ENCODE measurements around the gene RTP3. TPM values are rescaled to one million over a fixed set of nuclear protein-coding genes. Genes with fewer than 3 reads are reported as not detected.
"Not testable (repeated sequence)": the region's sequence is repeated elsewhere in the genome, so short reads cannot be mapped to it uniquely, and the experiment has no call there.

RTP3 gene
- total RNA-seq, 2 donors from 2014 or later, result not detected

DNA sequence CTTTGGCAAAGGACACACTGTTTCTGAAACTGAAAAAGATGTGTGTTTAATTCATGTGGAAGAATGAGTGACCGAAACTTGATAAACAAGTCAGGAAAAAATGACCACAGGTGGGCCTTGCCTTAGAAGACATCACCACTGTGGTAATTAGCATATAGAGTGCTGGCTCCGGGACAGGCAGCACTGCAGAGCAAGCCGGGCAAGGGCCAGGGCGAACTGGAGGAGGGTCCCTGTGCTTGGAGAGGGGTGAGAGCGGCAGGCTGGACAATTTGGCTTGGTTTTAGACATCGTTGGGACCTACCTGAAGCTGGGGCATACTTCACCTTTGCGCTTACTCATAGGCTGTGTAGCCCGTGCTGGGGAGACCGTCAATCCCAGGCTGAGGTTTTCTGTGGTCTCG, 8.2 kb downstream of the RTP3 start:
- DNase-seq (no peak), ATAC-seq (no peak)
- H3K9me3 ChIP-seq (ENCODE audit: control insufficient read depth, low read length, poor library complexity, severe bottlenecking), result no peaks in the 10 kb centered on the region
- no peaks in the 10 kb centered on the region for H3K36me3 Mint-ChIP-seq (ENCODE audit: low read depth)
- no peak overlapping the region for H3K4me3 Mint-ChIP-seq
- peaks cover 14% of the 10 kb centered on the region for H3K27me3 Mint-ChIP-seq
- no peak overlapping the region for H3K27ac Mint-ChIP-seq
- peaks cover 4% of the 10 kb centered on the region for H3K4me1 Mint-ChIP-seq

DNA sequence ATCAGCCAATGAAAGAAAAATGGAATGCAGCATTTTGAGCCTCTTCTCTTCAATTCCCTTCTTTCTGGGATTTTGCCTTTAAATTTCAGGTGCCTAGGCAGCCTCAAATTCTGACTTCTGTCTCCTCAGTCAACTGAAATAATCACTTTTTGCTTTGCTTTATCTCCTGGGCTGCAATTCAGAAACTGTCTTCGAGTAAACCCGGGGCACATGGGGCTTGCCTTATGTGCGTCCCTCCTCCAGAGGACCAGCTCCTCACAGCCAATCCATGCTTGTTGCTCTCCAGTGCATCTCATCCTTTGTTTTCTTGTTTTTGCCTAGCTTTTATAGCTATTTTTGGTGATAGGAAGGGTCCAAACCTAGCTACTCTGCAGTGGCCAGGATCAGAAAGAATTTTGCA, 8.8 kb downstream of the RTP3 start:
- DNase-seq, result no peak
- Mint-ChIP-seq H3K36me3 (ENCODE audit: low read depth) (no peaks in the 10 kb centered on the region), H3K27ac (no peak overlapping the region), H3K27me3 (peaks cover 18% of the 10 kb centered on the region), H3K4me3 (no peak overlapping the region), H3K4me1 (peaks cover 4% of the 10 kb centered on the region)
- no peaks in the 10 kb centered on the region for H3K9me3 ChIP-seq (ENCODE audit: control insufficient read depth, low read length, poor library complexity, severe bottlenecking)
- ATAC-seq, result no peak

DNA sequence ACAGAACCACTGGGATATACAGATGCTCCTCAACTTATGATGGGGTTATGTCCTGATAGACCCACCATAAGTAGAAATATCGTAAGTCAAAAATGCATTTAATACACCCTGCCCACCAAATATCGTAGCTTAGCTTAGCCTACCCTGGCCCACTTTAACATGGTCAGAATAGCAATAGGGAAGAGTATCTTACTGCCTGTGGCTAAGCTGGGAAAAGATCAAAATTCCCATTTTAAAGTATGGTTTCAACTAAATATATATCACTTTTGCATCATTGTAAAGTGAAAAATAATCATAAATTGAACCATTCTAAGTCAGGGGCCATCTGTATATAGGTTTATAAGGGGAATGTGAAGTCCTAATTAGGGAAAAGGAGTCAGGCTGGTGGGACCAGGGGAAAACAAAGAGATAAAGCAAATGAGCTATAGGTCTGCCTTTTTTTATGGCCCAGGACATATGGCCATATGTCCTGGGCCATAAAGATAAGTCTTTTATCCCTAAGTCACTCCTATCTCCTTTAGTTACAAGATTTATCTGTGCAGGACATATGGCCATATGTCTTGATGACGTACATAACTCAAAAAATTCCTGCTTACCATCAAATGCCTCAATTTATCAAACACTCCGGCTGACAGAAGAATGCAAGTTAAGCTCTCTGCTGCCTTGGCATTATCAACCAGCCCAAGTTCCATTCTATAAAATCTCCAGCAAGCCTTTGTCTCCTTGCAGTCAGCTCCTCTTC, 11.2 kb downstream of the RTP3 start:
- ATAC-seq (no peak), DNase-seq (no peak)
- H3K27me3 Mint-ChIP-seq, result peaks cover 18% of the 10 kb centered on the region
- no peaks in the 10 kb centered on the region for H3K9me3 ChIP-seq (ENCODE audit: control insufficient read depth, low read length, poor library complexity, severe bottlenecking)
- no peak overlapping the region for H3K27ac Mint-ChIP-seq
- H3K36me3 Mint-ChIP-seq (ENCODE audit: low read depth), result no peaks in the 10 kb centered on the region
- no peak overlapping the region for H3K4me3 Mint-ChIP-seq
- H3K4me1 Mint-ChIP-seq, result peaks cover 4% of the 10 kb centered on the region

DNA sequence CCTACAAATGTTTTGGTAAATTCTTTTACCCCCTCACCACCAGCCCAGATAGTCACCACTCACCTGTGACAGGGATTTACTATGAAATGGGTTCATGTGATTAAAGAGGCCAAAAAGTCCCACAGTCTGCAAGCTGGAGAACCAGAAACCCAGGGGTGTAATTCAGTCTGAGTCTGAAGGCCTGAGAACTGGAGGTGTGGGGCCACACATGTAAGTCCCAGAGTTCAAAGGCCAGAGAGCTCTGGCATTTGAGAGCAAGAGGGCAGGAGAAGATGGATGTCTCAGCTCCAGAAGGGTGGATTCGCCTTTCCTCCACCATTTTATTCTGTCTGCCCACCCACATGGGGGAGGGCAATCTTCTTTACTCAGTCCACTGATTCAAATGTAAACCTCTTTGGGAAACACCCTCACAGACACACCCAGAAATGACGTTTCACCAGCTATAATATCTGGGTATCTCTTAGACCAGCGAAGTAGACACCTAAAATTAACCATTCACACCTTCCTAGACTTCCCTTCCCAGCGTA, 11.9 kb downstream of the RTP3 start:
- ATAC-seq, result no peak
- Mint-ChIP-seq H3K27me3 (peaks cover 18% of the 10 kb centered on the region), H3K36me3 (ENCODE audit: low read depth) (no peaks in the 10 kb centered on the region), H3K4me1 (no peaks in the 10 kb centered on the region), H3K4me3 (no peak overlapping the region), H3K27ac (no peak overlapping the region)
- DNase-seq, result no peak
- no peaks in the 10 kb centered on the region for H3K9me3 ChIP-seq (ENCODE audit: control insufficient read depth, low read length, poor library complexity, severe bottlenecking)

DNA sequence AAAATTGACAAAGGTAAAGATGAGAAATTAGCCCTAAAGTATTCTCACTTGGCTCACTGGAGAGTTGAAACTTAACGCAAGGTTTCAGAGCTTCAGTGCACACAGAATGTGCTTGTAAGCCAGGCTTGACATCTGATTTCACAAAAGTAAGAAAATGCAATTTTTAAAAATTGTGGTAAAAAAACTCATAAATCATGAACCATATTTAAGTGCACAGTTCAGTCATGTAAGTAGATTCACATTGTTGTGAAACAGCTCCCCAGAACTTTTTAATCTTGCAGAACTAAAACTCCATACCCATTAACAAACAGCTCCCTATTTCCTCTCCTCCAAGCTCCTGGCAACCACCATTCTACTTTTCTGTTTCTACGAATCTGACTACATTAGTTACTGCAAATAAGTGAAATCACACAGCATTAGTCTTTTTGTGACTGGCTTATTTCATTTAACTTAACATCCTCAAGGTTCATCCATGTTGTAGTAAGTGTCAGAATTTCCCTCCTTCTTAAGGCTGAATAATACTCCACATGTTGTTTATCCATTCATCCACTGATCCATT, 14.5 kb downstream of the RTP3 start:
- Mint-ChIP-seq H3K4me3 (no peak overlapping the region), H3K27me3 (peaks cover 18% of the 10 kb centered on the region), H3K27ac (no peak overlapping the region), H3K4me1 (no peaks in the 10 kb centered on the region), H3K36me3 (ENCODE audit: low read depth) (no peaks in the 10 kb centered on the region)
- no peaks in the 10 kb centered on the region for H3K9me3 ChIP-seq (ENCODE audit: control insufficient read depth, low read length, poor library complexity, severe bottlenecking)
- ATAC-seq (no peak), DNase-seq (no peak)

DNA sequence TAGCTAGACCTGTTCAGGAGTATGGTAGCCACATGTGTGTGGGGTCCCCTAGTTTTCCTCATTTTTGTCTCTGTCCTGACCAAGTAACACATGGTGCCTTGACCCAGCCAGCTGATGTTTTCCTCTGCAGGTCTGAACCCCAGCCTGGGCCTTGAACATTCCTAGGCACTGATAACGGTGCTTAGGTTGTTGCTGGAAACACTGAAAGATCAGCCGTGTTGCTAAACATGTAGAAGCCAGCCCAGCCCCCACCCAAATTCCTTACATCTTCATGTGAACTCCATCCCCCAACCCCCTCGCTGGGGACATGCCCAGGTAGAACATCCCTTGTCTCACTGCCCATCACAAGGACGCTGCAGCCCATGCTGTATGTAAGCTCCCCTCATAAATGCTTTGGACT, 18.7 kb downstream of the RTP3 start:
- Mint-ChIP-seq H3K27ac (peak overlapping the region; percentile 43), H3K4me1 (no peaks in the 10 kb centered on the region), H3K27me3 (no peaks in the 10 kb centered on the region), H3K4me3 (no peak overlapping the region), H3K36me3 (ENCODE audit: low read depth) (no peaks in the 10 kb centered on the region)
- no peak for ATAC-seq
- DNase-seq, result no peak
- H3K9me3 ChIP-seq (ENCODE audit: control insufficient read depth, low read length, poor library complexity, severe bottlenecking), result no peaks in the 10 kb centered on the region

DNA sequence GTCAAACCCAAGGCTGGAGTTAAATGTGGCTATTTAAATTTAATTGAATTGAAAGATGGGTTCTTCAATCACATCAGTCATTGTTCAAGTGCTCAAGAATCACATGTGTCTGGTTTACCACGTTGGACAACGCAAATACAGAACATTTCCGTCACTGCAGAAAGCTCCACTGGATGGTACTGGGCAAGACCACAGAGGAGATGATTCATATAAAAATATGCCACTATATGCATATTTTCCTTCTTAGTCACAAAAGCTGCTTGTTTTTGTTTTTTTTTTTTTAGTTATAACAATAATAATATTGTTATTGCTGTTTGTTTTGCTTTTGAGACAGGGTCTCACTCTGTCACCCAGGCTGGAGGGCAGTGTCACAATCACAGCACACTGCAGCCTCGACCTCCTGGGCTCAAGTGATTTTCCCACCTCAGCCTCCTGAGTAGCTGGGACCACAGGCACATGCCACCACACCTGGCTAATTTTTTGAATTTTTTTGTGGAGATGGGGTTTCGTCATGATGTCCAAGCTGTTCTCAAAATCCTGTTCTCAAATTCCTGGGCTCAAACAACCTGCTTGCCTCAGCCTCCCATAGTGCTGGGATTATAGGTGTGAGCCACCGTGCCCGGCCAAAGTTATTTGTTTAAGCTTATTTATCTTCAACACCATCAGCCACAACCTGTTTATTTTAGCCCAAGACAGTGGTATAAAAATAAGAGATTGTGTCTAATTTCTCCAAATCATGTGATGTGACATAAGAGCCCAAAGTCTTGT, 19.4 kb downstream of the RTP3 start:
- no peak overlapping the region for H3K4me3 Mint-ChIP-seq
- no peaks in the 10 kb centered on the region for H3K9me3 ChIP-seq (ENCODE audit: control insufficient read depth, low read length, poor library complexity, severe bottlenecking)
- peak overlapping the region; percentile 43 for H3K27ac Mint-ChIP-seq
- DNase-seq (no peak), ATAC-seq (no peak)
- no peaks in the 10 kb centered on the region for H3K27me3 Mint-ChIP-seq
- no peaks in the 10 kb centered on the region for H3K4me1 Mint-ChIP-seq
- H3K36me3 Mint-ChIP-seq (ENCODE audit: low read depth), result no peaks in the 10 kb centered on the region

DNA sequence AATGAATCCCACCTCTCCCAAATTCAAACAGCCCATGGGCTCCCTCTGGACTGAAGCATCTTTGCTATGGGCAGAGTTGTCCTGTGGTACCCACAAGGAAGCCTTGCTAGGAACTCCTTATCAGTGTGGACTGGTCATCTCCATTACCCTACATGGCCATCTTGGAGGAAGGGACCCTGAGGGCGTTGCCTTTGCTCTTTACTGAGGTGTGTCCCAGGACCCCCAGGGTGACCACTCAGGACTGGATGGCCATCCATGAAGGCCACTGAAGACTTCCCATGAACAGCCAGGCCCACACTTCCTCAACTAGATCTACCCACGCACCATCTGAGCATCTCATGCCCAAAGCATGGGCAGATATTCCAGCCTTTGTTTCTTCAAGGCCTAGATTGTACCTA, 20.0 kb downstream of the RTP3 start:
- Mint-ChIP-seq H3K27ac (no peak overlapping the region), H3K4me3 (no peak overlapping the region), H3K27me3 (no peaks in the 10 kb centered on the region), H3K36me3 (ENCODE audit: low read depth) (no peaks in the 10 kb centered on the region), H3K4me1 (no peaks in the 10 kb centered on the region)
- no peaks in the 10 kb centered on the region for H3K9me3 ChIP-seq (ENCODE audit: control insufficient read depth, low read length, poor library complexity, severe bottlenecking)
- DNase-seq (no peak), ATAC-seq (no peak)

DNA sequence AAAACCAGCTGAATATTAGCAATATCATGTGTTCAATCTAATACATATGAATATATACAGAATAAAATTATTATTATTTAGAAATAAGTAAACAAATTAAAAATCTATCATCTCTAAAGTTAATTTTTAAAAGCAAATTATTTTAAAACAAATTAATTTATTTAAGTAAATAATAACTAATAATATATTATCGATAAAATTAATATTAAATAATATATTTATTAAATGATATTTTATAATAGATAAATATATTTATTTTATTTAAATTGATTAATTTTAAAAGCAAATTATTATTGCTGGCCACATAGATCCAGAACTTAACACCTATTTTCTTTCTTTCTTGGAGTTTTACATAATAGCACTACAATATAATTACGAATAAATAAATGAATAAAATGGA, 22.2 kb downstream of the RTP3 start:
- no peak for ATAC-seq
- Mint-ChIP-seq H3K36me3 (ENCODE audit: low read depth) (no peaks in the 10 kb centered on the region), H3K27me3 (no peaks in the 10 kb centered on the region), H3K27ac (no peak overlapping the region), H3K4me1 (peaks cover 2% of the 10 kb centered on the region), H3K4me3 (no peak overlapping the region)
- no peaks in the 10 kb centered on the region for H3K9me3 ChIP-seq (ENCODE audit: control insufficient read depth, low read length, poor library complexity, severe bottlenecking)
- no peak for DNase-seq

DNA sequence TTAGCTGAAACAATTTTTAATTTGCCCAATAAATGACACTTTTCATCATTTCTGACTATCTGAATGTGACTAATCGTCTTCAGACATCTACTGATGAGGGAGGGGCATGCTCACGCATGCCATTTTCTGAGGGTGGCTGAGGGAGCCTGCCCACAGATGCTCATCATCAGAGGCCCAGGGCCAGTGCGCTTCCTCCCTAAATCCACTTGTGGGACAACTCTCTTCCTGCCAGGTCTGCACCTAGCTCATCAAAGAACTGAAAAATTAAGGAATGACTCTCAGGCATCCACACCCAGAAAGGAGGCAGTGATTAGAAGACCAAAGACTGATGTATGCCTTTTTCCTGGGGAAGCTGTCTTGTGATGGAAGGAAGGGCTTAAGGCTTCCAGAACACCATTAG, 22.8 kb downstream of the RTP3 start:
- H3K4me1 Mint-ChIP-seq, result peaks cover 2% of the 10 kb centered on the region
- no peaks in the 10 kb centered on the region for H3K9me3 ChIP-seq (ENCODE audit: control insufficient read depth, low read length, poor library complexity, severe bottlenecking)
- DNase-seq (no peak), ATAC-seq (no peak)
- no peak overlapping the region for H3K4me3 Mint-ChIP-seq
- no peak overlapping the region for H3K27ac Mint-ChIP-seq
- no peaks in the 10 kb centered on the region for H3K27me3 Mint-ChIP-seq
- no peaks in the 10 kb centered on the region for H3K36me3 Mint-ChIP-seq (ENCODE audit: low read depth)

DNA sequence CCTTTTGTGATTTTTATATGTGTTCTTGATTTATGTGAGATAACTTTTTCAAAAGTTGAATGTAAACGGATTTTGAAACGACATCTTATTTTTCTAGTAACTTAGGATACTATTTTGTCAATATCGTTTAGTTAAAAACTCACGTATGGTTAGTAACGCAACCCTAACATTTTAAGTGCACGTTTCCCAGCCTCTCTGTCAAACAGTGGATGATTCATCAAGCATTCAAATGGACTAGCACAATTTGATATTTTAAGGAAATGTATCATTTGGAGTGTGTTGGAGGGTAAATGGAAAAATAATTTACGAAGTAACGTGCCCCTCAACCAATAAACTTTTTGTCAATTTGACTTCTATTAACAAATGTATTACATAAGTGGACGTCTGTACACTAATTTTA, 23.3 kb downstream of the RTP3 start:
- Mint-ChIP-seq H3K27me3 (no peaks in the 10 kb centered on the region), H3K27ac (no peak overlapping the region), H3K4me3 (no peak overlapping the region), H3K4me1 (peaks cover 2% of the 10 kb centered on the region), H3K36me3 (ENCODE audit: low read depth) (no peaks in the 10 kb centered on the region)
- no peak for ATAC-seq
- DNase-seq, result no peak
- H3K9me3 ChIP-seq (ENCODE audit: control insufficient read depth, low read length, poor library complexity, severe bottlenecking), result no peaks in the 10 kb centered on the region

DNA sequence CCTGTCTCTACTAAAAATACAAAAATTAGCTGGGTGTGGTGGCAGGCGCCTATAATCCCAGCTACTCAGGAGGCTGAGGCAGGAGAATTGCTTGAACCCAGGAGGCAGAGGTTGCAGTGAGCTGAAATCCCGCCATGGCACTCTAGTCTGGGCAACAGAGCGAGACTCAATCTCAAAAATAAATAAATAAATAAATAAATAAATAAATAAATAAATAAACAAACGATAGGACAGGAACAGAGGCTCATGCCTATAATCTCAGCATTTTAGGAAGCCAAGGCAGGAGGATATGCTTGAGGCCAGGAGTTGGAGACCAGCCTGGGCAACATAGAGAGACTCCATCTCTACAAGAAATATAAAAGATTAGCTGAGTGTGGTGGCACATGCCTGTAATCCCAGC, 24.4 kb downstream of the RTP3 start:
- not testable (repeated sequence) for DNase-seq; H3K27me3 Mint-ChIP-seq; H3K36me3 Mint-ChIP-seq (ENCODE audit: low read depth); ATAC-seq; H3K4me1 Mint-ChIP-seq; H3K27ac Mint-ChIP-seq; H3K9me3 ChIP-seq (ENCODE audit: control insufficient read depth, low read length, poor library complexity, severe bottlenecking); H3K4me3 Mint-ChIP-seq

DNA sequence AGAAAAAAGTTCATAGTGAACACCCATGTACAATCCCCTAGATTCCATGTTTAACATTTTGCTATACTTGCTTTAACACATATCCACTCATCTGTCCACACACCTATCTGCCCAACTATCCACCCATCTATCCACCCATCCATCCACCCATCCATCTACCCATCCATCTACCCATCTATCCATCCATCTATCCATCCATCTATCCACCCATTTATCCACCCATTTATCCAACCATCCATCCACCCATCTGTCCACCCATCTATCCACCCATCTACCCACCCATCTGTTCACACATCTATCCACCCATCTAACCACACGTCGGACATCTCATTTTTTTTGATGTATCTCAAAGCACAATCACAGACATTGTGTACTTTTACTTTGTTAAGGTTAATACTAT, 25.8 kb downstream of the RTP3 start:
- no peaks in the 10 kb centered on the region for H3K36me3 Mint-ChIP-seq (ENCODE audit: low read depth)
- H3K4me1 Mint-ChIP-seq, result peaks cover 2% of the 10 kb centered on the region
- no peak overlapping the region for H3K4me3 Mint-ChIP-seq
- H3K9me3 ChIP-seq (ENCODE audit: control insufficient read depth, low read length, poor library complexity, severe bottlenecking), result no peaks in the 10 kb centered on the region
- H3K27me3 Mint-ChIP-seq, result no peaks in the 10 kb centered on the region
- DNase-seq, result no peak
- ATAC-seq, result no peak
- H3K27ac Mint-ChIP-seq, result no peak overlapping the region

All from T-helper 17 cell (primary cell).